ENCODE results near the gene C4orf36. TPM values are rescaled to one million over a fixed set of nuclear protein-coding genes. Genes with fewer than 3 reads are reported as not detected.

Gene C4orf36
- total and polyA plus RNA-seq, 2 of the 4 experiments (the other 2 are of a cell fraction) = 0.18 to 0.41 TPM

GRCh38 chr4:86856896-86857295, 35.3 kb downstream of the C4orf36 start:
- no peaks in the 10 kb centered on the region for H3K36me3 ChIP-seq (ENCODE audit: control insufficient read depth, insufficient read depth, low read length)
- no peak overlapping the region for H3K56ac ChIP-seq (ENCODE audit: extremely low read depth, insufficient read depth, low read length)
- no peaks in the 10 kb centered on the region for H3K9me3 ChIP-seq (ENCODE audit: control insufficient read depth, insufficient read depth, low read length)
- H3K4me2 ChIP-seq (ENCODE audit: low read depth, low read length) = no peak overlapping the region
- H2AK5ac ChIP-seq (ENCODE audit: low read depth, low read length) = no peak overlapping the region
- H3K27me3 ChIP-seq (ENCODE audit: control insufficient read depth, insufficient read depth, low read length) = no peaks in the 10 kb centered on the region
- no peak overlapping the region for H3K27ac ChIP-seq (ENCODE audit: insufficient read depth, low read length)
- no peak for DNase-seq
- peaks cover 5% of the 10 kb centered on the region for H3K4me1 ChIP-seq (ENCODE audit: control insufficient read depth, insufficient read depth, low read length)
- peak overlapping the region; percentile 40 for H2BK5ac ChIP-seq (ENCODE audit: low read depth, low read length, poor library complexity, severe bottlenecking)
- no peak overlapping the region for H4K91ac ChIP-seq (ENCODE audit: insufficient read depth, low read depth, low read length)
- H2AK9ac ChIP-seq (replicated peaks; ENCODE audit: low read depth, low read length, poor library complexity) = no peak overlapping the region
- no peak for ATAC-seq (ENCODE audit: low read depth)
- no peak overlapping the region for H3K14ac ChIP-seq (replicated peaks; ENCODE audit: low read depth, low read length)
- H2AFZ ChIP-seq (replicated peaks; ENCODE audit: low read length, poor library complexity) = no peak overlapping the region
- H3K79me1 ChIP-seq (ENCODE audit: low read depth in 1 of 2, low read length in 2 of 2) = no peaks in the 10 kb centered on the region
- POLR2A ChIA-PET (ENCODE audit: unreplicated experiment) = no interaction called here
- H3K9ac ChIP-seq (ENCODE audit: low read depth, low read length) = no peak overlapping the region
- in situ Hi-C loops (cut with MboI; ENCODE audit: low sequenced_read_pairs) (no loop called here), intact Hi-C loops (cut with micrococcal nuclease) (no loop called here), dilution Hi-C loops (cut with HindIII; ENCODE audit: low sequenced_read_pairs, unreplicated experiment) (no loop called here)
- no TSS peak for BruUV-seq (replicated peaks)
- TF ChIP-seq MAZ (IDR thresholded peaks at IDR 0.05; ENCODE audit: borderline replicate concordance, low read depth, low read length) = no peak
- TF ChIP-seq RCOR1 (IDR thresholded peaks at IDR 0.05; ENCODE audit: insufficient replicate concordance, low read length) = no peak
- no peak for TF ChIP-seq CEBPB (IDR thresholded peaks at IDR 0.05; ENCODE audit: low read depth, low read length)
- TF ChIP-seq SMC3 (IDR thresholded peaks at IDR 0.05; ENCODE audit: low read depth, low read length) = no peak
- no peak for TF ChIP-seq RFX5 (IDR thresholded peaks at IDR 0.05; ENCODE audit: low read depth, low read length)
- CTCF ChIA-PET = interaction anchor here (0.7 kb wide), 1 partner anchor 292 kb away, joined by 5 read pairs; no protein-coding TSS in a partner anchor
- H3K4ac ChIP-seq (ENCODE audit: low read depth, low read length) = no peak overlapping the region
- H2BK15ac ChIP-seq (ENCODE audit: low read depth, low read length) = no peak overlapping the region
- no peak overlapping the region for H2BK120ac ChIP-seq (ENCODE audit: low read depth, low read length)
- H3K23ac ChIP-seq (ENCODE audit: low read depth, low read length) = no peak overlapping the region
- no CpG with 5 or more reads among the region's 1 CpG for WGBS, 2 experiments (ENCODE audit: extremely low coverage in 2 of 2, insufficient read length in 1 of 2)
- H4K20me1 ChIP-seq (ENCODE audit: insufficient read depth, low read length) = no peaks in the 10 kb centered on the region
- H3K18ac ChIP-seq (ENCODE audit: low read depth, low read length) = no peak overlapping the region; the same call in 1 of the 2 replicates
- no peak overlapping the region for H3K4me3 ChIP-seq (ENCODE audit: insufficient read depth, low read depth, low read length)
- no peak overlapping the region for H4K5ac ChIP-seq (ENCODE audit: low read depth, low read length)
- no peak overlapping the region for H4K8ac ChIP-seq (ENCODE audit: low read depth in 2 of 2, low read length in 2 of 2)
- H3K9me1 ChIP-seq (ENCODE audit: insufficient read depth, low read length) = peaks cover 4% of the 10 kb centered on the region; the same call in 1 of the 2 replicates
- H2BK20ac ChIP-seq (ENCODE audit: low read depth, low read length) = no peak overlapping the region

Data from IMR-90 (cell line).